ENCODE measurements around the gene CD247.

Gene CD247

GRCh38 chr1:167454304-167454893 is 63.9 kb downstream of the CD247 start:
- peaks cover 62% of the 10 kb centered on the region for H3K4me1 Mint-ChIP-seq
- peak overlapping the region; percentile 80 for H3K27ac Mint-ChIP-seq
- no peaks in the 10 kb centered on the region for H3K9me3 Mint-ChIP-seq
- H3K4me3 Mint-ChIP-seq: peak overlapping the region; percentile 79
- no peaks in the 10 kb centered on the region for H3K27me3 Mint-ChIP-seq
- H3K36me3 Mint-ChIP-seq: no peaks in the 10 kb centered on the region

GRCh38 chr1:167453123-167453522 is 65.2 kb downstream of the CD247 start:
- H3K27me3 Mint-ChIP-seq: no peaks in the 10 kb centered on the region
- peak overlapping the region; percentile 84 for H3K27ac Mint-ChIP-seq
- no peaks in the 10 kb centered on the region for H3K36me3 Mint-ChIP-seq
- H3K9me3 Mint-ChIP-seq: no peaks in the 10 kb centered on the region
- peak overlapping the region; percentile 79 for H3K4me3 Mint-ChIP-seq
- H3K4me1 Mint-ChIP-seq: peaks cover 63% of the 10 kb centered on the region

- no peaks in the 10 kb centered on the region for H3K9me3 Mint-ChIP-seq
- H3K4me3 Mint-ChIP-seq: peak overlapping the region; percentile 77
- peaks cover 63% of the 10 kb centered on the region for H3K4me1 Mint-ChIP-seq
Measured at GRCh38 chr1:167452483-167452882, 65.8 kb downstream of the CD247 start.

GRCh38 chr1:167450843-167451242 is 67.5 kb downstream of the CD247 start:
- H3K4me3 Mint-ChIP-seq: peak overlapping the region; percentile 84
- H3K27me3 Mint-ChIP-seq: no peaks in the 10 kb centered on the region
- peaks cover 64% of the 10 kb centered on the region for H3K4me1 Mint-ChIP-seq
- H3K36me3 Mint-ChIP-seq: no peaks in the 10 kb centered on the region
- peak overlapping the region; percentile 98 for H3K27ac Mint-ChIP-seq
- H3K9me3 Mint-ChIP-seq: no peaks in the 10 kb centered on the region

More at GRCh38 chr1:167452483-167452882, 65.8 kb downstream of the CD247 start:
- Mint-ChIP-seq H3K36me3 (no peaks in the 10 kb centered on the region), H3K27me3 (no peaks in the 10 kb centered on the region), H3K27ac (peak overlapping the region; percentile 91)

- Mint-ChIP-seq H3K9me3 (no peaks in the 10 kb centered on the region), H3K4me3 (peak overlapping the region; percentile 75), H3K27ac (peak overlapping the region; percentile 95), H3K27me3 (no peaks in the 10 kb centered on the region), H3K4me1 (peaks cover 83% of the 10 kb centered on the region), H3K36me3 (peaks cover 4% of the 10 kb centered on the region)
Measured at GRCh38 chr1:167447521-167448136, 70.7 kb downstream of the CD247 start.

- Mint-ChIP-seq H3K4me3 (peak overlapping the region; percentile 75), H3K36me3 (peaks cover 4% of the 10 kb centered on the region), H3K27me3 (no peaks in the 10 kb centered on the region), H3K9me3 (no peaks in the 10 kb centered on the region), H3K4me1 (peaks cover 83% of the 10 kb centered on the region), H3K27ac (peak overlapping the region; percentile 95)
Measured at GRCh38 chr1:167446966-167447365, 71.4 kb downstream of the CD247 start.

- H3K36me3 Mint-ChIP-seq: peaks cover 10% of the 10 kb centered on the region
- no peak overlapping the region for H3K4me3 Mint-ChIP-seq
- peaks cover 90% of the 10 kb centered on the region for H3K4me1 Mint-ChIP-seq
- peak overlapping the region; percentile 86 for H3K27ac Mint-ChIP-seq
- H3K9me3 Mint-ChIP-seq: no peaks in the 10 kb centered on the region
- H3K27me3 Mint-ChIP-seq: no peaks in the 10 kb centered on the region
Measured at GRCh38 chr1:167443757-167444156, 74.6 kb downstream of the CD247 start.

- Mint-ChIP-seq H3K4me3 (no peak overlapping the region), H3K4me1 (peaks cover 90% of the 10 kb centered on the region), H3K27me3 (no peaks in the 10 kb centered on the region), H3K27ac (peak overlapping the region; percentile 86), H3K36me3 (peaks cover 12% of the 10 kb centered on the region), H3K9me3 (no peaks in the 10 kb centered on the region)
Measured at GRCh38 chr1:167442854-167443565, 75.3 kb downstream of the CD247 start.

- H3K27ac Mint-ChIP-seq: peak overlapping the region; percentile 87
- H3K4me3 Mint-ChIP-seq: peak overlapping the region; percentile 37
- H3K36me3 Mint-ChIP-seq: peaks cover 13% of the 10 kb centered on the region
- H3K27me3 Mint-ChIP-seq: no peaks in the 10 kb centered on the region
- H3K4me1 Mint-ChIP-seq: peaks cover 90% of the 10 kb centered on the region
- H3K9me3 Mint-ChIP-seq: no peaks in the 10 kb centered on the region
Measured at GRCh38 chr1:167442142-167442848, 76.0 kb downstream of the CD247 start.

GRCh38 chr1:167441222-167441621 is 77.1 kb downstream of the CD247 start:
- H3K27ac Mint-ChIP-seq: peak overlapping the region; percentile 62
- H3K4me3 Mint-ChIP-seq: peak overlapping the region; percentile 24
- H3K36me3 Mint-ChIP-seq: peaks cover 17% of the 10 kb centered on the region
- no peaks in the 10 kb centered on the region for H3K27me3 Mint-ChIP-seq
- no peaks in the 10 kb centered on the region for H3K9me3 Mint-ChIP-seq
- H3K4me1 Mint-ChIP-seq: peaks cover 90% of the 10 kb centered on the region

GRCh38 chr1:167440776-167441175 is 77.6 kb downstream of the CD247 start:
- Mint-ChIP-seq H3K27ac (peak overlapping the region; percentile 90), H3K9me3 (no peaks in the 10 kb centered on the region), H3K36me3 (peaks cover 21% of the 10 kb centered on the region)

GRCh38 chr1:167440345-167440744 is 78.0 kb downstream of the CD247 start:
- Mint-ChIP-seq H3K27ac (peak overlapping the region; percentile 90), H3K36me3 (peaks cover 21% of the 10 kb centered on the region), H3K4me3 (peak overlapping the region; percentile 64)

More at GRCh38 chr1:167440776-167441175, 77.6 kb downstream of the CD247 start:
- H3K4me3 Mint-ChIP-seq: no peak overlapping the region
- no peaks in the 10 kb centered on the region for H3K27me3 Mint-ChIP-seq
- peaks cover 90% of the 10 kb centered on the region for H3K4me1 Mint-ChIP-seq

GRCh38 chr1:167439301-167439988 is 78.9 kb downstream of the CD247 start:
- Mint-ChIP-seq H3K4me1 (peaks cover 87% of the 10 kb centered on the region), H3K36me3 (peaks cover 21% of the 10 kb centered on the region), H3K4me3 (peak overlapping the region; percentile 64), H3K9me3 (no peaks in the 10 kb centered on the region), H3K27me3 (no peaks in the 10 kb centered on the region), H3K27ac (peak overlapping the region; percentile 90)

More at GRCh38 chr1:167440345-167440744, 78.0 kb downstream of the CD247 start:
- no peaks in the 10 kb centered on the region for H3K27me3 Mint-ChIP-seq
- no peaks in the 10 kb centered on the region for H3K9me3 Mint-ChIP-seq
- peaks cover 90% of the 10 kb centered on the region for H3K4me1 Mint-ChIP-seq

- no peaks in the 10 kb centered on the region for H3K9me3 Mint-ChIP-seq
- peaks cover 85% of the 10 kb centered on the region for H3K4me1 Mint-ChIP-seq
- peak overlapping the region; percentile 96 for H3K27ac Mint-ChIP-seq
- H3K4me3 Mint-ChIP-seq: peak overlapping the region; percentile 71
- peaks cover 17% of the 10 kb centered on the region for H3K36me3 Mint-ChIP-seq
- no peaks in the 10 kb centered on the region for H3K27me3 Mint-ChIP-seq
Measured at GRCh38 chr1:167438171-167439138, 79.9 kb downstream of the CD247 start.
